Limb (tissue), 2 donors: ENCODE results near the gene SHROOM3.

Source experiments
- DNase-seq, 2 donors: peaks; one replicate each; pipeline ENCODE4 v3.0.0-alpha.2; 2016; ENCODE audit errors: extremely low spot score in 2 of 2

The SHROOM3 gene

DNA sequence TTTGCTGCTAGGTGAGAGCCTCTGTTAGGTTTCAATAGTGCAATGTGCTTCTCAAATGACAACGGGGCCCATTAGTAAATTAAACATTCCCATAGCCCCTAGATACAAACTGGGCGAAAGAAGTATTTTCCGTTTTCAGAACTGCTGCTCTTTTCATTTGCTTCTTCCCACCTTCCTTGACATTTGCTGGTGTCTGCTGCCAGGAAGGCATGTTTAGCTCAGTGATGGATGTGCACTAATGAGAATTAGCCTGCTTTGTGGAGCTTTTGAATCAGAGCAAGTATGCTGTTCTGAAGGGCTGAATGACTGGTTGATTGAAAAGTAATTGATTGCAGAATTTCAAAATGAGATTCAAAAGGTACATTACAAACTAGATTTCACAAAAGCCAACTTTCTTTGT, 57.0 kb downstream of the SHROOM3 start:
- no peak for DNase-seq

DNA sequence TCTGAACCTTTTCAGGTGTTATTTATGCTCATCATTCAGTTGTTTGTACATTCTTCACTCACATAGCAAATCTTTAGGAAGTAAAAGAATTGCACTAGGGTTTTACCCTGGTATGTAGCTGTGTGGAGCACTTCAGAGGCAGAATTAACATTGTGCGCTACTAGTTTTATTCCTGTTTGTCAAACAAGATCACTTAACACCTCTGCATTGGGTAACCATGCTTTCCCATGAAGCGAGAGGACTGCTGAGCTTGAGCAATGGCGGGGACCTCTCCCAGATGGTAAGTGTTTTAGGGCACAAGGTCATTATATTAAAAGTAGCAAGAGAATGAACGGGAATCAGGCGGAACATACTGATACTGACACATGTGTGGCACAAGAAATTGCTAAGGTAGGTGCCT, 59.2 kb downstream of the SHROOM3 start:
- DNase-seq = no peak

DNA sequence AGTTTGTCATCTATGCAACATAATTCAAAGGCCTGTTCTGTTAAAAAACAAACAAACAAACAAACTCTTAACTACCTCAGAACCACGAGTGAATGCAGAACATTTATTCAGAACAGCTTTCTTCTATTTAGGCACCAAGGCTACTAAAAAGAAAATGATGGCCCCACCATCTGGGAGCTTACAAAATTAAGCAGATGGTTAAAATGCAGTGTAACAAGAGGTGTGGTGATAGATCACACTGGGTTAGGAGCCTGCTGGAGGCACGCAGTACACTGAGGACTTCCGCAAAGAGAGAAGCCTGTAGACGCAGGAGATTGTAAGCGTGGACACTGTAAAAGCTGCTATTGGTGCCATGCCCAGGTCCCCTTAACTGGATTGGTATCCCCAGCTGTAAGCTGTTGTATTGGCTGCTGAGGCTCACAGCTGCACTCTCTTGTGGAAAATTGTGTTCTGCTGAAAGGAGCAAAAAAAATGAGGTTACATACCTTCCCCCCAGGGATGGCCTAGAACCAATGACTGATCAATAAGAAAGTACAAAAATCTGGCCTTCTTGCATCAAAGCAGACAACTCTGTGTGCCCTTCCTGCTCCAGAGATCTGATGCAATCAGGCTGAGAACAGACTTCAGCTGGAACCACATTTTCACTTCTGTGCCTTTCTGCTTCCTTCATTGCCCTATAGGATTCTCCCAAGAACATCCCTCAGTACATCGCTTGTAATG, 60.0 kb downstream of the SHROOM3 start:
- no peak for DNase-seq

DNA sequence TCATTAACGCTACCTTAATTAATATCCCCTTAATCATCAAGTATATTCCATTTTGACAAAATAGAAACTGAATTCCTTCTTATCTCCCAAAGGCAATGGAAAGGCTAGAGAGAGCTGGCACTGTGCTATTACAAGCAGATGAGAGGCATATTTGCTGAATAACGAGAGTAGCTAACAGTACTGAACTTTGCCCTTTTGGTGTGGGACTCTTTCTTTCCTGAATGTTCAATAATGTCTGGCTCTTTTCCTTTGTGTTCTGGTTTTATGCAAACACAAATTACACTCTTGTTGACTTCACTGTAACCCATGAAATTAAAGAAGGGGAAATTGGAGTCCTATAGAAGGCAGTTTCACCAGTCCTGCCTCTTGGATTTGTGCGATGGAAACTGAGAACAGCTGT, 63.5 kb downstream of the SHROOM3 start:
- DNase-seq = no peak

DNA sequence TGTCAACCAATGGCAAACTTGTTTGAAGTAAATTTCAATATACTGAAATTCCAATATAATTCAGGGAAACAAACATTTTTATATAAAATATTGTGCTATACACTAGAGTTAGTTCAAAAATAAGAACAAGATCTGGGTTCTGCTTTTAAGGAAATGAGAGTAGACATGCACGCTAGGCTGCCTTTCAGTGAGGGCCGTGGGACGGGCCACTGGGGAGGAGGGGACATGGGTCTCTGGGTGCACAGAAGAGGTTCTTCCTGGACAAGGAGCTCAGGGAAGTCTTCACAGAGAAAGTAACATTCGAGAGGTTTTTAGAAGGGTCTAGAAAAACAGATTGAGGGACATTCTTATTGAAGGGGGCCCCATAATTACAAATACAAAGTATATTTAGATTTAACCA, 64.4 kb downstream of the SHROOM3 start:
- no peak for DNase-seq

DNA sequence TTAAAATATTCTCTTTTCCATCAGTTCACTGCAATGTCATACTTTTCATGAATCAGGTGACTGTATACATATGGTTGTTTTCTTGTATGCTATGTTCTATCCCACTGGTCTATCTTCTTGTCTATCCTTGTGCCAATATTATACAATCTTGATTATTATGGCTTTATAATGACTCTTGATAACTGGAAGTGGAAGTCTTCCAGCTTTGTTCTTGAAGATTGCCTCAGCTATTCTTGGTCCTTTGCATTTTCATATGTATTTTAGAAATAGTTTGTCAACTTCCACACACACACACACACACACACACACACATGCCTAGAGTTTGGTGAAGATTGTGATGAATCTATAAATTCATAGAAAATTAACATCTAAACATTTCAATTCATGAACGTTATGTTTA, 67.9 kb downstream of the SHROOM3 start:
- DNase-seq = no peak

DNA sequence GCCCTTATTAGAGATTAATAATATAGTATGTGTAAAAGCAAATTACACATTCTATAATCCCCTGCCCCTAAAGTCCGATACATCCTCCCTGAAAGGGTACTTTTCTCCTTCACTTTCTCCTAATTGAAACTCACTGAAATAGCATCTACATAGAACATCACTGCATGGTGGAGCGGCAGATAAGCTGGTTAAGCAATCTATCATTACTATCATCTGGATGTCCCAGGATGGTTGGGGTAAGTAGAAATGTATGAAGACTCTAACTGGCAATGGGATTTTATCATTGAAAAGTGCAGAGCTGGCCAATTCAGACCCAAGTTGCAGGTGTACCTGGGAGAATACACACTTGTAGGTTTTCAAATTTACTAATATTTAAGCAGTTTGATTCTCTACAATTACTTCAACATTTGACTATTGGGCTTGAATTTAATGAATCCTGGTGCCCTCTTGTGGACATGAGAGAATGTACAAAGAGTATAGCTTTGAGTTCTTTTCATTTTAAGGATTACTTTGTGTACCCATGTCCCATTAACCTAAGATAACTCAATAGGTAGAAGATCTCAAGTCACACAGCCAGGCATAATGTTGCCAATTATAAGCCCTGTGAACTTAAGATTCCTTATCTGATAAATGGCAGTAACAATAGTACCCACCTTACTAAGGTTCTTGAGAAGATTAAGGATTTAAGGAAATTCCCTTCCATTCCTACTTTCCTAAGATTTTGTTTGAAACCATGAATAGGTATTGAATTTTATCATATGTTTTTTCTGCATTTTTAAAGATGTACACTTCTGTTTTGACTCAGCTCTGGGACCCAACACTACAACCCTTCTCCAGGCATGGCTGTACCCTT, 69.8 kb downstream of the SHROOM3 start:
- DNase-seq = no peak

DNA sequence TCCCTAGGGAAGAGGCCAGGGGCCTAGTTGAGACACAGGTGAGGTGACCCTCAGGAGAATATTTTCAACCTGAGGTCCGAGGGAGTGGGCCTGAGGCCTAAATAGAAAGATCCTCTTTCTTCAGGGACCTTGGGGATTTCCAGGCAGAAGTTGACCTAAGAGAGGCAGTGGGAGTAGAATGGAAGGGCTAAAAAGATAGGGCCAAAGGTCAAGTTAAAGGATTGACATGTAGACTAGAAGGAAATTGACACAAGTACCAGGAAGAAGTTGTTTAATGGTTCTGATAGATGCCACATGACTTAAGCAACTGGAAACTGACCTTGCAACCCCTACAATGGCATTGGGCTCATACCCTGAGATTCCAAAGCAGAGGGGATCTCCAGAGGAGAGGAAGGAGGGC, 76.9 kb downstream of the SHROOM3 start:
- no peak for DNase-seq

DNA sequence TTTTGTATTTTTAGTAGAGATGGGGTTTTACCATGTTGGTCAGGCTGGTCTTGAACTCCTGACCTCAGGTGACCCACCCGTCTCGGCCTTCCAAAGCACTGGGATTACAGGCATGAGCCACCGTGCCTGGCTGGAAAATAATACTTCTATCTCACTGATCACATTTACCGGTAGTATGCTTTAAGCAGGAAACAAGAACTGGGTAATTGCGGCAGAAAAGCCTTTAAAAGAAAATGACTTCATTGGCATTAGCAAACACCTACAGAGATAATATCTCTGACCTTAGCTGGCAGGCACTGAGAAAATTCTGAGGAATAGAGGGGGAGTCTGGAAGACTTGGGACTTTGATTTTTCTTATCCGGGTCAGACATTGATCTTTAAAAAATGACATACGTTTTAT, 78.5 kb downstream of the SHROOM3 start:
- no peak for DNase-seq

DNA sequence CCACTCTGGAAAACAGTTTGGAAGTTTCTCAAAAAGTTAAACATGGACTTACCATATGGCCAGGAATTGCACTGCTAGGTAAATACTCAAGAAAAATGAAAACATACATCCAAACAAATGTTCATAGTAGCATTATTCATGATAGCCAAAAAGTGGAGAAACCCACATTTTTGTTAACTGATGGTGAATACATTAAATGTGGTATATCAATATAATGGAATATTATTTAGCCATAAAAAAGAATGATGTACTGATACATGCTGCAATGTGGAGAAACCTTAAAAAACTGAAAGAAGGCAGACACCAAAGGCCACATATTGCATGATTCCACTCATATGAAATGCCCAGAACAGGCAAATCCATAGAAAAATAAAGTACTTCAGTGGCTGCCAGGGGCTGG, 79.1 kb downstream of the SHROOM3 start:
- no peak for DNase-seq

DNA sequence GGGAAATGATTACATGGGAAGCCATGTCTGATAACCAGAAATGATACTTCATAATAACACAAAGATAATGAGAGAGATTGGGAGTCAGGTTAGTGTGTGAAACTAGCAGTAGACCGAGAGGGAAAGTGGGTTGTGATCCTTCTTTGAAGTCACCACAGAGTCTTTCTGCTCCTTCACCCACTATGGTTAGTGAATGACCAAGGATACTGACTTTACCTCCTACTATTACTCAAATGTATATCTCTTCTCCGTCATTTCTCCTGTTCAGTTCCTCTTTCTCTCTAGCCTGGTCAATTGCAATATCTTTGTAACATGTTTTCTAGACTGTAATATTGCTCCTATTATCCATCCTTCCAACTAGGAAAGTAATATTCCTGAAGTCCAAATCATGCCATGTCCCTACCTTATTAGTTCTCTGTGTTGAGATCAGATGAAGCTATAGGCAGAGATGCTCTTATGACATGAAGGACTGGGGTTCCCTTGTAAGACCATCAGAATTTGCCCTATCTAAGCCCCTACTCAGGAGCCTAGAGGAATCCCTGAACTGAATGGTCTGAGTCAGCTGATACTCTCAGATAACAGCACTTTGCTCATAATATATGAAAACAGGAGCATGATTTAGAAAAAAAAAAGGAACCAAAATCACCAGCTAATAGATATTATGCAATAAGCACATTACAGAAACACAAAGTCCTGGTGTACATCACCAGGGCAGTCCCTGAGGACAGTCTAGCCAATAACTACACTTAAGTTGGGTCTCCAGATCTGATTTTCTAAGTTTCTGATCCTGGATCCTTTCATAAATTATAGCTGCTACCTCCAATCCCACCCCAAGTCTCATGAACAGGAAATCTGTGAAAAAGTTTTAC, 81.2 kb downstream of the SHROOM3 start:
- no peak for DNase-seq

DNA sequence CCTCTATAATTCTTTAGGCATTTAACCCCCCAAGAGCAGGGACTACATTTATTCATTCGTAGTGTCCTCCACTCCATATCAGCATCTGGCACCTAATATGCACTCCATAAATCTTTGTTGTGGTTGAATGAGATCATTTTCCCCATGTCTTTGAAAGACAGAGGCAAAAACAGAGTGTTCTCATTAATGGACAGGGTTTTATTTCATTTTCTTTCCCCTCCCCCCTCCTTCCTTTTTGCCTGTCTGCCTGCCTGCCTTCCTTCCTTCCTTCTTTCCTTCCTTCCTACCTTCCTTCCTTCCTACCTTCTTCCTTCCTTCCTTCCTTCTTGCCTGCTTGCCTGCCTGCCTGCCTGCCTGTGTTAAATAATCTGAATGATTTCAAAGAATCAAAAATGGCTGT, 83.2 kb downstream of the SHROOM3 start:
- DNase-seq = peak in 1 of 2 donors; percentile 17

DNA sequence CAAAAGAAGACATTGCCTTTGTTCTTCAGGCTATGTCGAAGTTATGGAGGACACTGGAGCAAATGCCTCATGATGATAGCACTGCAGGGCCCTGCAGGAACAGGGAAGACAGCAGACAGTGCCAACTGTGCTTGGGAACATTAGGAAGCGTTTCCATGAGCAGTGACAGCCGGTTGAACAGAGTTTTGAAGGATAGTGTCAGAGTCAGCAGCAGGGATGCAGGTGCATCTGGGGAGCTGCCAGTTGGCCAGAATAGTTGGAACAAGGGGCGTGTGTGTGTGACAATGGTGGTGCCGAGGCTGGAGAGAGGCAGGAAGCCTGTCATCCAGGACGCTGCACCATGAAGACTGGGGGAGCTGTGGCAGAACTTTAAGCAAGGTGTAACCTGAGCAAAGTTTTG, 88.6 kb downstream of the SHROOM3 start:
- no peak for DNase-seq

DNA sequence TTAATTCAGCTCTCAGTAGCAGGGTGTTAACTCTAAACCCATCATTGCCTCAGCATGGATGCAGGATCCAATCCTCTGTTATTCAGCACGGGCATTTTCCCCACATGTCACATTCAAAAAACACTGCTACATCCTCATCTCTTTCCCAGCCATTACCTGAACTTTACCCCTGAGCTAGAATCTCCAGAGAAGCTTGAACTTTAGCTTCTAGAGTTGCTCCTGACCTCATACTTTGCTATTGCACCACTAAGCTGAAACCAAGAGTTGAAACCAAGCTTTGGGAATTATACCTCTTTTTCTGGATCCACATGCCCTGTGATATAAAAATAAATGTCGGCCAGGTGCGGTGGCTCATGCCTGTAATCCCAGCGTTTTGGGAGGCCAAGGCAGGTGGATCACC, 90.7 kb downstream of the SHROOM3 start:
- DNase-seq = no peak

DNA sequence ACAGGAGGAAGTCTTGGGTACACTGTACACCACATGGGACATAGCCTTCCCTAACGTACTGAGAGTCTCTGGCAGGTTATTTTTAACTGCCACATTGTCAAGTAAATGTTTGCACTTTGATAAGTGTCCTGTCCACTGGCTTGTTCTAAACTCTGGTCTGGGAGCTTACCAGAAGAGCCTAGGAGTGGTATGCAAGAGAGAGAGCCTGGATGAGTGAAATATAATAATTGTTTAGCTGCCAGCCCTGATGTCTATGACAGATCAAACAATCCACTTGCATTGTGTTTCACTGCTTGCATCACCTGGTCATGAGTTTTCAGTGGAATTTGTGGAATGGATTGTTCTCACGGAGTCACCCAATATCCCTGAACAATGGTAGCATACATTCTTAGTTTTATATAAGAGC, 91.6 kb downstream of the SHROOM3 start:
- DNase-seq = no peak

DNA sequence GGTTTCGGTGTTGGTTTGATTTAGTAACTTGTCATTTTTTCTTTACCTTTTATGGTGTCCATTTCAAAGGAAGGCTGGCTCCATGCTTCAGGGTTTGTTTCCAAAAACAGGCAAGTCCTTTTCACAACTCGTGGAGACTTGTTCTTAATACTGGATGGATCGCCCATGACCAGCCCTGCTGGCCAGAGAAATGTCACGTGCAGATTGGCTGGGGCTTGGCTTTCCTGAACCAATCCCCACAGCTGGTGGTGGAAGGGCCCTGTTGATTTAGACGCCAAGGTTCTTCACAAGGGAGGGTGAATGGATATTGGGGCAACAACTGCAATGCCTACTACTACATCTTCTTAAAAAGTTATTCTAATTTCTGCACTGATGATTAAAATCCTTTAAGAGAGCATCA, 92.6 kb downstream of the SHROOM3 start:
- no peak for DNase-seq

DNA sequence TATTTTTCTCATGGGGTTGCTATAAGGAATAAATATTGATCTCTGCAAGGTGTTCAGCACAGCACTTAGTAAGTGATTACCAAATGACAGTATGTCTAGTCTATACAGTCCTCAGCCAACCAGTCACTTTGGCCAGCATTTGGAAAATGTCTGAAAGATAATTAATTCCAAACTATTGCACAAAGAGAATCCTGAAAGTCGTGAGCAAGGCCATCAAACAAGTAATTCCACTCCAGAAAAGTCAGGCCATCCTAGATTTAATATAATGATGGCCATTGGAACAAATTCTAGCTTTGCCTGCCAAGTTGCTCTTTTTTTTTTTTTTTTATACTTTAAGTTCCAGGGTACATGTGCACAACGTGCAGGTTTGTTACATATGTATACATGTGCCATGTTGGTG, 96.6 kb downstream of the SHROOM3 start:
- DNase-seq = no peak

DNA sequence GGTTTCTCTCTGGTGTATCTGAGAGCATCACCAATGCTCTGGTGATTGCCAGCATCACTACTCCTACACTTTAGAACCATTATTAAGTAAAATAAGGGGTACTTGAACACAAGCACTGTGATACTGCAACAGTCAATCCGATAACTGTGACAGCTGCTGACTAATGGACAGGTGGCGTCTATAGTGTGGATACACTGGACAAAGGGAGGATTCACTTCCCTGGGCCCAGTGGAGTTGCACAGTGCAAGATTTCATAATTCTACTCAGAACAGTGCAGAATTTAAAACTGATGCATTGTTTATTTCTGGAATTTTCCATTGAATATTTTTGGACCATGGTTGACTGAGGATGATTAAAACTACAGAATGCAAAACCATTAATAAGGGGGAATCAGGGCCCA, 97.8 kb downstream of the SHROOM3 start:
- no peak for DNase-seq

DNA sequence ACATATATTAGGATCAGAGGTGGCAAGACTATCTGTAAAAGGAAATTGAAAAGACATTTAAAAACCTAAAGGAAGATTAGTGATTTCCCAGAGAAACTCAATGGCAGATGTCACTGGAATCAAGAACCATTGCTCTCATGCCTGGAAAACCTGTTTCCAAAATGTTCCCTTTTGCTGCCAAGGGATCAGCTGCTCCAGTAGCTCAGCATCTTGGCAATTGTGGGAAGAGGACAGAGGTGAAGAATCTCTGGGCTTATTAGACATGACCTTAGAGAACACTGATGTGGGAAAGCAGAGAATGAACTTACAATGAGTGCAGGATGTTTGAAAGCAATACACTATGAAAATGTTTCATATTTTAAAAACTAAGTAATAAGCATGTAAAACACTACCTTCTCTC, 98.3 kb downstream of the SHROOM3 start:
- peak in 1 of 2 donors; percentile 36 for DNase-seq

DNA sequence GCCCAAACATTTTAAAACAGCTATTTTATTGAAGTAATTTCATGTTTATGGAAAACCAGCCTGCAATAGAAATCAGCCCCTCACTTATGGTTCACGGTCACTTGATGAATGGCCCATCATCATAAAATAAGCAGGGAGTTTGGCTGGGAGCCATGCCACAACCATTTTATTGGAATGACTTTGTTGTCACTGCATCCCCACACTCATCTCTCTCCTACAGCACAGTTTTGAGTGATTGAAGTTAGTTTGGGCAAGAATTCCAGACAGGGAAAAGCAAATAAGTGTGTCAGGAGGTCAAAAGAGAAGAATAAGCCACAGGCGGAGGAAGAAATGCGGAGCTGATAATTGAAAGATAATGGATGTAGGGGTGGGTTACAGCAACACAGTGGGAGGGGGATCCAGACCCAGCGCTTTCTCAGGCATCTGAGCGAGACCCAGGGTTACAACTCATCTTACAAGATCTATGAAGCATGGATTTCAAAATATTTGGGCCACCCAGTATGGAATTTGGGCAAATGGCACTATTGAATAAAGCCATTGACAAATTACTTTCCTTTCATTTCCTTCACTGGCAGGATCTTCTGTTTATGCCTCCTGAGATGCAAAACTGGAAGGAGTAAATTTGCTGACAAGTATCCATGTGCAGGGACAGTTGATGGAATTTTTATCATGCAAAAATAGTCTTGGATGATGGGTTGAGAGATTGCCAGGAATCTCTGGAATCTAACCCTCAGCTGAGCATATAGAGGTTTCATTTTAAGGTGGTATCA, 100.8 kb downstream of the SHROOM3 start:
- DNase-seq = no peak

DNA sequence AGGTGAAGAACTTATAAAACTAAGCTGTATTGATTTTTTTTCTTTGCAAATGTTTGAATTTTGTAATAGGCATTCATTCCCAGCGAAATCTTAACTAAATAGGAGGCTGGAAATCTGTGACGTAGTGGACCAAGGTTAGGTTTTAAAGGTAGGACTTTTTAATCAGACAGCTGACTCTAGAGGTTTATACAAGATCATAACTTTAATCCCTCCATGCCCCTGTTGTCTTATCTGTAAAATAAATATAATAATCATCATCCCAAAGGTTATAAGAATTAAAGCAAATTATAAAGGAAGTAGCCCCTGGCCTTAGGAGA, 101.3 kb downstream of the SHROOM3 start:
- DNase-seq = no peak

DNA sequence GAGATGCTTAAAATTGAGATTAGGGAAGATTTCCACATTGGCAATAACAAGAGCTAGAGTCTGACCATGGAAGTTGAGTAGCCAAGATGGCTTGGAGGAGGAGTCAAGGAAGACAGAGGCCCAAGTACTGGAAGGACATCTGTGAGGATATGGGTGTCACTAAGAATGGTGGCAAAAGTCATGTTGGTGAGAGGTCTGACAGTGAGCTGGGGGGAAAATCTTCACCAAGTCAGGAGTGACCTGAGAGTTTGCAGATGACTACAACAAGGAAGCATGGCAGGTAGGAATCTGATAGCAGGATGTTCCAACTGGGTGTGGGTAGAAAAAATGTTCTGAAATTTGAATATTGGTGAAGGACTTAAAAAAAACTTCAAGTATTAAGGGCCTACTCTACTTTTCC, 103.3 kb downstream of the SHROOM3 start:
- DNase-seq = no peak
